Measurements from ENCODE around the gene DIS3L2.

Gene DIS3L2

DNA sequence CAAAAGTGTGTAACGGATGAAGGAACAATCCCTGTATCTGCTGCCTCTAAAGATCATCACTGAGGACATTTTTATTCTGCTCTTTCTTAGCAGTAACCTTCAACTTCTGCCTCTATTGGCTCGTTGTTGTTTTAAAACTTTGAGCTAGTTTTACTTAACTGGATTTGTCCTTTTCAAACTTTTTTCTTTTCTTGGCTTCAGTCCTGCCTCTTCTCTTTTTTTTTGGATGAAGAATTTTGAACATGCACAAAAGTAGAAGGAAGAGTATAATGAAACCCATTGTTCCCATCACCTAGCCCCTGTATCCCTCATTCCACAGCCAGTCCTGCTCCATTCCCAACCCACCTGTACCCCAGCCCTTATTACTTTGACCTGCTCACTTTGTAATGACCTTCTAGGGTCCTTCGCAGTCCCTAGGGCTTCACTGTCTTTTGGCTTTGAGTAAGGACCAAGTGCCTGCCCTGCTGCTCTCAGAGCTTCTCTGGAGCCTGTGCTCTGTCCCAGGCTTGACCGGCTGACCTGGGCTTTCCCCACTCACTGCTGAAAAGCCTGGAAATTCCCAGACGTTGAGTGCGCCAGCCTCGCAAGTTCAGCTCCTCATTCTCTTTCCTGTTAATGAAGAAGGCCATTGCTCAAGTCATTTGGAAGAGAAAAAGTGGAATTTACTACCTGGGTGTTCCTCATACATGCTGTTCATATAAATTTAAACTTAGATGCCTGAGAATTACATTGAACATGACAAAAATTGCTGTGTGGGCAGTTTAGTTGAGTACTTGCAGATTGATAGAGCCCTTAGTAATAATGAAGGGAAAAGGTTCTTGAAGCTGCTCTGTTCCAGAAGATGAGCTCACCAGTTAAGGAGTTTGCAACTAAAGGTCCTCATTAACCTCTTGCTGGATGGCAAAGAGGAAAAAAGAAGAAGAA, 267.7 kb downstream of the DIS3L2 start:
- Mint-ChIP-seq H3K36me3 (peaks cover 5% of the 10 kb centered on the region), H3K27me3 (no peaks in the 10 kb centered on the region), H3K27ac (no peak overlapping the region), H3K9me3 (ENCODE audit: low read depth) (no peaks in the 10 kb centered on the region), H3K4me1 (ENCODE audit: low read depth) (peaks cover 8% of the 10 kb centered on the region), H3K4me3 (no peak overlapping the region)

DNA sequence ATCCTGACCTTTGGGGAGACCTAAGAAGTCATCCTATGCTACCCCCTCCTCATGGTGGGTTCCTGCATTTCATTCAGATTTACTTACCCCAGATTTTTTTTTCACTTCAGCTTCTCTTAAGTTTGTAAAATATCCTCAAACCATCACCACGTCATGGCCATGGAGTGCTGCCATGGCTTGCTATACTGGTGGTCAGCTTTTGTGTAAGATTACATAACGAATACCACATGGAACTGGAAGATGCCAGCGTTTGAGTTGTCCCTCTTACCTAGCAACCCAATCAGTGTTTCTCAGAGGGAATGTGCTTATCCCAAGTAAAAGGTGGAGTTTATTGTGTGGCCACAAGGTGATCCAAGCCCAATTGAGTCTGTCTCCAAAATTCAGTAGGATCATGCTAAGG, 268.4 kb downstream of the DIS3L2 start:
- H3K36me3 Mint-ChIP-seq = peaks cover 5% of the 10 kb centered on the region
- no peaks in the 10 kb centered on the region for H3K27me3 Mint-ChIP-seq
- H3K4me3 Mint-ChIP-seq = no peak overlapping the region
- H3K9me3 Mint-ChIP-seq (ENCODE audit: low read depth) = no peaks in the 10 kb centered on the region
- no peak overlapping the region for H3K27ac Mint-ChIP-seq
- H3K4me1 Mint-ChIP-seq (ENCODE audit: low read depth) = peaks cover 12% of the 10 kb centered on the region

DNA sequence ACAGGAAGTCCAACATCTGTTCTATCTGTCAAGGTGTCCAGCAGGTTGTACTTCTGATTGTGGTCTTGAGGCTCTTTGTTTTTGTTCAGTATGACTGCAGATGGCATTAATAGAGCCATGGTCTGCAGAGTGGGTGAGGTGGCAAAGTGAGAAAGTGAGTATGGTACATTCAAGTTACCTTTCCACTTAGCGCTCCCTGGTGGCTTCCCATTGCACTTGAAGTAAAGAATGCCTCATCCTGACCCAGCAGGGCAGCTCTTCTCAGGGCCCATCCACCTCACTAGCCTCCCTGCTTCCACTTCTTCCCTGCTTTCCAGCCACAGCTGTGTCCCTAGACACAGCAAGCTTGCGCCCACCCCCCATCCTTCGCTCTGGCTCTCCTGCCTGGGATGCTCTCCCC, 269.0 kb downstream of the DIS3L2 start:
- Mint-ChIP-seq H3K4me1 (ENCODE audit: low read depth) (peaks cover 13% of the 10 kb centered on the region), H3K4me3 (no peak overlapping the region), H3K9me3 (ENCODE audit: low read depth) (no peaks in the 10 kb centered on the region), H3K27ac (no peak overlapping the region), H3K27me3 (no peaks in the 10 kb centered on the region), H3K36me3 (peaks cover 5% of the 10 kb centered on the region)

DNA sequence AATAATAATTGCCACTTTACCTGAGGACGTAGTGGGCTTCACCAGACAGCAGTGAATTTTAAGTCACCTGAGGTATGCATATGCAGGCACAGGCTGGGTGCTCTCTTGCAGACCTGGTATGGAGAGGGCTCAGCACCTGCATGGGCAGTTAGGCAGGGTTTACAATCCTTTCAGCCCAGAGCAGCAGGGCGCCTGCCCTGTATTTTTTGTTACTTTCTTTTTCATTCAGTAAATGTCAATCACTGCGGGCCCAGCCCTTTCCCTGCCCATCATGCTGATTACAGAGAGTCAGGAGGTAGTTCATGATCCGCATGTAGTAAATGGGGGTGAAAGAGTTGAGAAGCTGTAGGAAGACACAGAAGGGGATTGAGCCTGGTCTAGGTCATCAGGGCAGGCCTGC, 270.0 kb downstream of the DIS3L2 start:
- H3K4me3 Mint-ChIP-seq = no peak overlapping the region
- peaks cover 5% of the 10 kb centered on the region for H3K36me3 Mint-ChIP-seq
- H3K4me1 Mint-ChIP-seq (ENCODE audit: low read depth) = peaks cover 22% of the 10 kb centered on the region
- H3K27ac Mint-ChIP-seq = no peak overlapping the region
- H3K9me3 Mint-ChIP-seq (ENCODE audit: low read depth) = no peaks in the 10 kb centered on the region
- no peaks in the 10 kb centered on the region for H3K27me3 Mint-ChIP-seq

DNA sequence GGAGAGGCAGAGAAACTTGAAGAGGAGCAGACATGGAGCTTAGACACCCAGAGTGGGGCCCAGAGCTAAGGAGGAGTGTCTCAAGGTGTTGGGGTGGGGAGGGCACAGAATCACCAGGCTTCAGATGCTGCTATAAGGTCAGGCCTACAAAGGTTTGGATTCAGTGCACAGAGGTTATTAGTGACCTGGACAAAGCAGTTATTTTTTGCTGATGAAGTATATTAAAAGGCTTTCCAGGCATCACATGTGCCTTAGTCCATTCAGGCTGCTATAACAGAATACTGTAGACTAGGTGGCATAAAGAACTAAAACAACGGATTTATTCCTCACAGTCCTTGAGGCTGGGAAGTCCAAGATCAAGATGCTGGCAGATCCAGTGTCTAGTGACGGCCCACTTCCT, 271.4 kb downstream of the DIS3L2 start:
- Mint-ChIP-seq H3K9me3 (ENCODE audit: low read depth) (no peaks in the 10 kb centered on the region), H3K4me1 (ENCODE audit: low read depth) (peaks cover 33% of the 10 kb centered on the region), H3K27ac (peak overlapping the region; percentile 1), H3K36me3 (peaks cover 7% of the 10 kb centered on the region), H3K4me3 (no peak overlapping the region), H3K27me3 (no peaks in the 10 kb centered on the region)

DNA sequence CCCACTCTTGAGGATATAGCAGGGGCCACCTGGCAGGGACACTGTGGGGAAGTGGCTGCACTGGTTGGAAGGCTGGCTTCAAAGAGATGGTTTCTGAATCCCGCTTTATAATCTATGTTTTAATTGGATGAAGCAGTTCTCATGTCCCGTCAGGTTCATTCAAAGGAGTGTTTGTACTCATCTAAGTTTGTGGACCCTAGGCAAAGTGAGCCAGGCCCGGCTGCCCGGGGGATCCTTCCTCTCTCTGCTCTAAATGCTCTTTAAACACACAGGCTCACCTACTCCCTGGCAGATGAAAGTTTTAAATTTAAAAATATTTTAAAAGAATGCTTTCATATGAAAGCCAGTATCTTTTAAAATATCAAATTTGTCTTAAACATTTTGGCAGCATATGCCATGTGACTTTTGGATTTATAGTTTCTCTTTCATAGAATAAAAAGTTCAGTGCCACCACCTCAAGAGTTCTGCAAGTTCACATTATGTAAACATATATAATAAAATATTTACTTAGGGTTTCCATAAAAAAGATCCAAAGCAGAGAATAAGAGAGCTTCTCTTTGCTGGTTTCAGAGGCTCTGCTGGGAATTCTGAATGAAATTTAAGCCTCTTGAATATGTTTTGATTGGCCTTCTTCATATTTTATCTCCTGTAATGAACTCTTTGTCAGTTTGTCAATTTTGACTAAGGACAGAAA, 273.6 kb downstream of the DIS3L2 start:
- H3K36me3 Mint-ChIP-seq = peaks cover 16% of the 10 kb centered on the region
- no peaks in the 10 kb centered on the region for H3K9me3 Mint-ChIP-seq (ENCODE audit: low read depth)
- no peak overlapping the region for H3K4me3 Mint-ChIP-seq
- H3K27ac Mint-ChIP-seq = no peak overlapping the region
- H3K4me1 Mint-ChIP-seq (ENCODE audit: low read depth) = peaks cover 48% of the 10 kb centered on the region
- no peaks in the 10 kb centered on the region for H3K27me3 Mint-ChIP-seq

DNA sequence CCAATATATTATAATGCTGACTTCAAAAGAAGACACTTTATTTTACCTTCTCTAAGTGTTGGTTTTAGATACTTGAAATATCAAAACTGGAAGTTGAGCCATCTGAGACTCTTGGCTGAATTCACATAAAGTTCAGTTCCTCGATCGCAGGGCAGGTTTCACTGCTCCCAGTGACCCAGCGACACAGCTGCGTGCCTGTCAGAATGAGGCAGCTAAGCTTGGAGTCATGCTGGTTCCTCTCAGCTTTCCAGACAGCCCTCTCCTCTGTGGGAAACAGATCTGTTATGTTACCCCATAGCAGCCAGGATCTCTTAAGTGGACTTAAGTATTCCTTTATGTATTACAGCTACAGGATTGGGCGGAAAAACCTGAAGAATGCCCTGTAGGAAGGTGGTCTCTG, 274.2 kb downstream of the DIS3L2 start:
- H3K36me3 Mint-ChIP-seq = peaks cover 17% of the 10 kb centered on the region
- H3K9me3 Mint-ChIP-seq (ENCODE audit: low read depth) = no peaks in the 10 kb centered on the region
- H3K4me1 Mint-ChIP-seq (ENCODE audit: low read depth) = peaks cover 54% of the 10 kb centered on the region

DNA sequence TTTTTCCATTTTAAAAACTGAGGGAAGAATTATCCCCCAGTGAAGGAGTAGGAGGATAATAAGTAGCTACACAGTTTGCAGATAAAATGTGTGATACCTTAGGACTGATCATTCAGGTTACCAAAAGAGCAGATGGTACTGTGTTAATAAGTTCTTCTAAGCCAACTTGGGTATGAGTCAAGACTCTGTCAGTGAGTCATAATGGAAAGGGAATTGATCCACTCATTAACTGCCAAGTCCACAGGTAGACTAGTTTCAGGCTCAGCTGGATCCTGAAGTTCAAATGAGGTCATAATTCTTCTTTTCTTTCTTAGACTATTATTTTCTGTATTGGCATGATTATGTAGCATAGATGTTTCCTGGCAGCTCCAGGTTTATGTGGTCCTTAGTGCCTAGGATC, 274.7 kb downstream of the DIS3L2 start:
- Mint-ChIP-seq H3K27ac (no peak overlapping the region), H3K9me3 (ENCODE audit: low read depth) (no peaks in the 10 kb centered on the region), H3K27me3 (no peaks in the 10 kb centered on the region), H3K4me1 (ENCODE audit: low read depth) (peaks cover 58% of the 10 kb centered on the region), H3K36me3 (peaks cover 21% of the 10 kb centered on the region), H3K4me3 (no peak overlapping the region)

More for the DNA sequence above, 274.2 kb downstream of the DIS3L2 start:
- Mint-ChIP-seq H3K4me3 (no peak overlapping the region), H3K27ac (no peak overlapping the region), H3K27me3 (no peaks in the 10 kb centered on the region)

DNA sequence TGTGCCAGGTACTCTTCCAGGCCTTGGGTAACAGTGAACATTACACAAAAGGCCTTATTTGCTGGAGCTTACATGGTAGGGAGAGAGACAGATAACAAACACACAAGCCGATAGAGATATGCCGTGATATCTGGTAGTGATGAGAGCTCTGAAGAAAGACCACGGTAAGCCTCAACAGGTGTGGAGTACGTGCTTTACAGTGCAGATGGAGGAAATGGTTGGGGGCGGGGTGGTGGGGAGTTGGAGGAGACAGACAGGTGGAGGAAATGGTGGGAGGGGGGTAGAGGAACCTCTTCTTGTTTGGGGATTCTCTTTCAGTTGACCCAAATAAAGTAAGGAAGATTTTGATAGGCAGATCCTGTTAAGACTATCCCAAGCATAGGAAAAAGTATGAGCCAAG, 276.0 kb downstream of the DIS3L2 start:
- H3K9me3 Mint-ChIP-seq (ENCODE audit: low read depth) = no peaks in the 10 kb centered on the region
- peak overlapping the region; percentile 78 for H3K27ac Mint-ChIP-seq
- H3K36me3 Mint-ChIP-seq = peaks cover 16% of the 10 kb centered on the region
- no peaks in the 10 kb centered on the region for H3K27me3 Mint-ChIP-seq
- peaks cover 53% of the 10 kb centered on the region for H3K4me1 Mint-ChIP-seq (ENCODE audit: low read depth)
- H3K4me3 Mint-ChIP-seq = peak overlapping the region; percentile 40

DNA sequence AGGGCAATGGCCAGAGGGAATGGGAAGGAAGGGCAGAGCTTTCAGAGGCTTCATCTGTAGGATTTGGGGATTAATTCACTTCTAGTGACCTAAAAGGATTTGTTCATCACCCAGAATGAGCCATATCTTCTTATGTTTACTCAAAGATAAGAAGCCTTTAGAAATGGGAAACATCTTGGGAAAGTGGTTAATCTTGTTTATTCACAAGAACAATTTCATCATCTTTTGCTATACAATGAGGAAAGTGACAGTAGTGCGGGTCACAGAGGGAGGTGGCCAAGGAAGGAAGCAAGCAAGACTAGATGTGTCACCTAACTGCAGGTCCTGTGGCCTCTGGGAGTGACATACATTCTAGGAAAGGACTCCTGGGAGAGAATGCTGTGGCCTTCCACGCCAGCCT, 276.6 kb downstream of the DIS3L2 start:
- Mint-ChIP-seq H3K36me3 (peaks cover 16% of the 10 kb centered on the region), H3K9me3 (ENCODE audit: low read depth) (no peaks in the 10 kb centered on the region), H3K4me3 (no peak overlapping the region), H3K4me1 (ENCODE audit: low read depth) (peaks cover 51% of the 10 kb centered on the region), H3K27me3 (no peaks in the 10 kb centered on the region), H3K27ac (peak overlapping the region; percentile 55)

DNA sequence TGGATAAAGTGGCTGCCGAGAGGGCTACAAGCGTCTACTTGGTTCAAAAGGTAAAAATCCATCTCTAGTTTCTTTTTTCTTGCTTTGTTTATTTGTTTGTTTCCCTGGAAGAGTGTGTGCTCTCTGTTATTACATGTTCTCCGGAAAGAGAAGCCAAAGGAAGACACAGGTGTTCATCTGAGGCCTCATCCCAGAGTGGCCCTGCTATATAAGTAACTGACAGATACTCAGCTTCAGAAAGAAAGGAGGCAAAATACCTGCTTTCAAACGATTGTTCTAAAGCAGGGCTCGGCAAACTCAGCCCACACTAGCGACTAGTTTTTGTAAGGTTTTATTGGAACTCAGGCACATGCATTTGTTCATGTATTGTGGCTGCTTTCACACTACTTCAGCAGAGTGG, 277.1 kb downstream of the DIS3L2 start:
- Mint-ChIP-seq H3K4me1 (ENCODE audit: low read depth) (peaks cover 51% of the 10 kb centered on the region), H3K27ac (peak overlapping the region; percentile 4), H3K9me3 (ENCODE audit: low read depth) (no peaks in the 10 kb centered on the region), H3K4me3 (no peak overlapping the region), H3K36me3 (peaks cover 16% of the 10 kb centered on the region), H3K27me3 (no peaks in the 10 kb centered on the region)

DNA sequence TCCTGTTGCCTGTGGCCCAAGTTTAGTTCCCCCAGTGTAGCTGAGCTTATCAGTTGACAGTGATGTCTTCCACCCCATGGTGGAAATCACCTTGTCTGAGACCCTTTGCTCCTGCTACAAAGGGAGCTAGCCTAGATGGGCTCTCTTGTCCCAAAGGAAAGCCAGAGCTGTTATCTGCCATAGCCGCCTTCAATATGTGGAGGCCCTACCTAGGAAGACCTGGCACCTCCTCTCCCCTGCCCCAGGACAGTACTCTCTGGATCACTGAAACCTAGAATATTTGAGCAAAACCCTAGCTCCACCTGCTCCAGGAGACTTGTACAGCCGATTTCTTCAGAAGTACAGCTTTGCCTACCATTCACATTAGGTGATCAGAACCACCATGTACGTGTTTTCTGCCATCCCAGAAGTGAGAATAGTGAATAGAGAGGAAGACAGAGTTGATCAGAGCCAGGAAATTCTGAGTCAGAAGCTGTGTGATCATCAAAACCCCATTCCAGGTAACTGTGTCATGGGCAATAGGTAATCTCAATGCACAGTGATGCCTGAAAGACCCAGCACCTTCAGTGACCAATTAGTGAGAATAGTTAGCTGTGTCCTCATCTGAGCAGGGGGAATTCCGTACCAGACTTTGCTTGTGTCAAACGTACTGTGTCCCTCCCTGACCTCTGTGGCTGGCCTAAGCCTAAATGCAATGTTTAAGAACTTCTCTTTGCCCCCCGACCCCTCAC, 278.6 kb downstream of the DIS3L2 start:
- peak overlapping the region; percentile 9 for H3K4me3 Mint-ChIP-seq
- H3K27me3 Mint-ChIP-seq = no peaks in the 10 kb centered on the region
- H3K27ac Mint-ChIP-seq = peak overlapping the region; percentile 85

DNA sequence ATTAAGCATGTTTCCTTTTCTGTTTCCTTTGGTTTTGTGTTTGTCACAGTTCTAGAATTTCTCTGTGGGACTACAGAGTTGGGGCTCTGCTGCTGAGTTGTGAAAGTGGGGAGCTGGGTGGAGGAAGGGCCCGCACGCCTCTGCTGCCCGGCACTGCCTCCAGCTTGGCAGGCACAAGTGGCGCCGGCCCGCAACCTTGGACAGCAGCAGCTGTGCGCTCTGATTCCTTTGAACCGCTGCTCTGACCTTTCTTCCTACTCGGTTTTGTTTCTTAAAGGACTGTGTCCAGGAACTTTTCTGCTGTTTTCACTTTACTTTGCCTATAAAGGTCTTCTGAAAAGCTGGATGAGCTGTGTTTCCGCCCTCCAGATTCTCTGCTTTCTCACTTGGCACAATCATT, 279.4 kb downstream of the DIS3L2 start:
- Mint-ChIP-seq H3K27me3 (no peaks in the 10 kb centered on the region), H3K36me3 (peaks cover 16% of the 10 kb centered on the region), H3K4me3 (peak overlapping the region; percentile 32), H3K9me3 (ENCODE audit: low read depth) (no peaks in the 10 kb centered on the region), H3K4me1 (ENCODE audit: low read depth) (peaks cover 43% of the 10 kb centered on the region), H3K27ac (peak overlapping the region; percentile 51)

More for the DNA sequence above, 278.6 kb downstream of the DIS3L2 start:
- Mint-ChIP-seq H3K9me3 (ENCODE audit: low read depth) (no peaks in the 10 kb centered on the region), H3K36me3 (peaks cover 16% of the 10 kb centered on the region), H3K4me1 (ENCODE audit: low read depth) (peaks cover 46% of the 10 kb centered on the region)

DNA sequence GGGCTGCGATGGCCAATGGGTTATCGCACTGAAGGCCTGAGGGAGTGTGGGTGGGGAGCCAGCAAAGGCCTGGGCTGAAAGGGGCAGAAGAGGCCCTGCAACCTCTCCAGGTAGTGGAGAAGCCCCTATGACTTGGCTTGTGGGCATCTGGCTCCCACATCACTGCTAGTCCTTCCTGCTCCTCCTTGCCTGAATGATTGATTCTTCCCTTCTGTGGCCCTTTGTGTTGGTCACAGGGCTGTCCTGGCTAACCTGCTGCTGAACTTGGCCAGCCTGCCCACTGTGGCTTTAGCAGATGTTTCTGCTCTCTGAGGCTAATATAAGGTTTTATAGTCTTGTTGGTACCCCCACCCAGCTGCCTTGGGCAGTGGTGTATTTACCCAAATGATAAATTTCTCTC, 280.8 kb downstream of the DIS3L2 start:
- Mint-ChIP-seq H3K36me3 (peaks cover 16% of the 10 kb centered on the region), H3K9me3 (ENCODE audit: low read depth) (no peaks in the 10 kb centered on the region), H3K27me3 (no peaks in the 10 kb centered on the region), H3K4me1 (ENCODE audit: low read depth) (peaks cover 32% of the 10 kb centered on the region), H3K27ac (no peak overlapping the region), H3K4me3 (no peak overlapping the region)

DNA sequence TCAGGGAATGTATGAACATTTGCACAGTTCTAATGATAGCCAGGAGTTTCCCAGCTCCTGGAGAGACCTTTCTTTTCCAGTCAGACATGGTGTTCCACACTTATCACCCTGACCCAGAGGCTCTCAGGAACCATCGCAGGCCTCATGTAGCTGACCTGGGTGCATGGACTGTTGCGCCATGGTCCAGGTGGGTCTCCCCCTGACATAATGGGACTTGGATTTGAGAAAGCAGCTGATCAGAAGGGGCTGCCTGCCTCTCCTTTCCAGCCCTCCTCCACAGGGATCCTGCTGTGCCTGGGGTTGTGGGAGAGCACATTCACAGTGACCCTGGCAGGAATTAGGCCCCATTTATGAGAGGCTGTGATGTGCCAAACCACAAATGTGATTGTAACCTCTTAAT, 283.6 kb downstream of the DIS3L2 start:
- H3K27me3 Mint-ChIP-seq = no peaks in the 10 kb centered on the region
- H3K4me3 Mint-ChIP-seq = no peak overlapping the region
- peaks cover 9% of the 10 kb centered on the region for H3K36me3 Mint-ChIP-seq
- no peaks in the 10 kb centered on the region for H3K9me3 Mint-ChIP-seq (ENCODE audit: low read depth)
- no peak overlapping the region for H3K27ac Mint-ChIP-seq
- H3K4me1 Mint-ChIP-seq (ENCODE audit: low read depth) = peaks cover 11% of the 10 kb centered on the region
